ENCODE results near the gene CRIM1. TPM values are rescaled to one million over a fixed set of nuclear protein-coding genes. Genes with fewer than 3 reads are reported as not detected.

Gene CRIM1
- total RNA-seq, 1 experiment from 2014 or later, result 24.1 TPM

- POLR2A ChIA-PET, result no interaction called here
- no peaks in the 10 kb centered on the region for H3K27me3 Mint-ChIP-seq (ENCODE audit: low read depth)
Observed at GRCh38 chr2:36538335-36538734, 182.8 kb downstream of the CRIM1 start.

GRCh38 chr2:36539631-36540030, 184.1 kb downstream of the CRIM1 start:
- Mint-ChIP-seq H3K27me3 (ENCODE audit: low read depth) (no peaks in the 10 kb centered on the region), H3K27ac (no peak overlapping the region), H3K4me3 (no peak overlapping the region), H3K9me3 (no peaks in the 10 kb centered on the region), H3K4me1 (no peaks in the 10 kb centered on the region), H3K36me3 (peaks cover 30% of the 10 kb centered on the region)
- DNase-seq (ENCODE audit: low spot score) (no peak), ATAC-seq (no peak)
- POLR2A ChIA-PET, result no interaction called here
- CTCF ChIA-PET, result no interaction called here
- no peak for TF ChIP-seq GTF2I (CRISPR knock-in tag; conservative IDR thresholded peaks at IDR 0.05)
- no peak for TF ChIP-seq MXD4 (CRISPR knock-in tag; IDR thresholded peaks at IDR 0.05; ENCODE audit: borderline replicate concordance)
- TF ChIP-seq JUN (CRISPR knock-in tag; IDR thresholded peaks at IDR 0.05), result no peak
- TF ChIP-seq AR (CRISPR knock-in tag; IDR thresholded peaks at IDR 0.05), result no peak
- no peak for TF ChIP-seq FOXP4 (CRISPR knock-in tag; IDR thresholded peaks at IDR 0.05)
- TF ChIP-seq E2F5 (CRISPR knock-in tag; IDR thresholded peaks at IDR 0.05), result no peak
- TF ChIP-seq CREM (CRISPR knock-in tag; IDR thresholded peaks at IDR 0.05), result no peak
- TF ChIP-seq NFATC4 (CRISPR knock-in tag; IDR thresholded peaks at IDR 0.05), result no peak
- TF ChIP-seq GRHL2 (CRISPR knock-in tag; IDR thresholded peaks at IDR 0.05; ENCODE audit: insufficient replicate concordance, severe bottlenecking), result no peak
- TF ChIP-seq FOXK1 (CRISPR knock-in tag; IDR thresholded peaks at IDR 0.05), result no peak
- TF ChIP-seq TCF7 (CRISPR knock-in tag; IDR thresholded peaks at IDR 0.05; ENCODE audit: low read depth), result no peak
- no peak for TF ChIP-seq ZMAT4 (CRISPR knock-in tag; IDR thresholded peaks at IDR 0.05)
- no peak for TF ChIP-seq GABPB1 (CRISPR knock-in tag; IDR thresholded peaks at IDR 0.05)
- no peak for TF ChIP-seq RELA (CRISPR knock-in tag; IDR thresholded peaks at IDR 0.05; ENCODE audit: borderline replicate concordance)
- TF ChIP-seq IRF2 (CRISPR knock-in tag; IDR thresholded peaks at IDR 0.05; ENCODE audit: borderline replicate concordance, low read depth), result no peak

More at GRCh38 chr2:36538335-36538734, 182.8 kb downstream of the CRIM1 start:
- CTCF ChIA-PET, result no interaction called here
- H3K4me3 Mint-ChIP-seq, result no peak overlapping the region
- ATAC-seq (no peak), DNase-seq (ENCODE audit: low spot score) (no peak)
- no peak overlapping the region for H3K27ac Mint-ChIP-seq
- no peak for TF ChIP-seq NR1H2 (CRISPR knock-in tag; IDR thresholded peaks at IDR 0.05)
- TF ChIP-seq ZNF416 (CRISPR knock-in tag; IDR thresholded peaks at IDR 0.05), result no peak
- no peak for TF ChIP-seq TCF7 (CRISPR knock-in tag; IDR thresholded peaks at IDR 0.05; ENCODE audit: low read depth)
- no peak for TF ChIP-seq EMX1 (CRISPR knock-in tag; IDR thresholded peaks at IDR 0.05)
- TF ChIP-seq ZMAT4 (CRISPR knock-in tag; IDR thresholded peaks at IDR 0.05), result no peak
- TF ChIP-seq SMAD4 (CRISPR knock-in tag; IDR thresholded peaks at IDR 0.05), result no peak
- no peak for TF ChIP-seq FOXP4 (CRISPR knock-in tag; IDR thresholded peaks at IDR 0.05)
- no peaks in the 10 kb centered on the region for H3K4me1 Mint-ChIP-seq
- no peaks in the 10 kb centered on the region for H3K9me3 Mint-ChIP-seq
- peaks cover 27% of the 10 kb centered on the region for H3K36me3 Mint-ChIP-seq
